K562 (cell line): ENCODE results near the gene TMEM164. TPM values are rescaled to one million over a fixed set of nuclear protein-coding genes. Genes with fewer than 3 reads are reported as not detected.

ENCODE experiments used
- ATAC-seq: fragments of 200-7000 bp; cut with Tn5 transposase; 3 replicates; pipeline ENCODE4 v1.9.1; 2020; ENCODE audit warnings: moderate library complexity
- BruUV-seq: library from RNA; stranded (reverse); fragments of 400-500 nt; replicated peaks from 2 replicates; lab custom pipeline; 2021; lab: Mats Ljungman, UMichigan
- CTCF ChIA-PET: fragments of 300-600 bp; formaldehyde crosslinking; extraction: SDS; loops from one replicate; lab custom pipeline; 2021; ENCODE audit warnings: low intra/inter-chr PET ratio; lab: Yijun Ruan, JAX
- POLR2A ChIA-PET: fragments of 300-600, 350-650 bp; sonication (Branson Sonifier 250); formaldehyde crosslinking; extraction: SDS; loops from one replicate; lab custom pipeline; 2021; ENCODE audit warnings: antibody characterized with exemption, inconsistent platforms; lab: Yijun Ruan, JAX
- DNase-seq, 4 experiments: peaks; one replicate each; pipeline versions ENCODE4 v3.0.0 to v3.0.0-alpha.2; 2011 to 2018; ENCODE audit warnings: low spot score in 3 of 4, mixed read lengths in 3 of 4; ENCODE audit errors: extremely low read depth in 1 of 4
- FAIRE-seq: peaks from 2 replicates; lab custom pipeline; 2011; peaks lifted over from hg19 to GRCh38; lab: Jason Lieb, UNC
- H2AFZ ChIP-seq: 2 replicates; pipeline ENCODE4 v1.6.0; 2011; ENCODE audit warnings: low read depth, low read length, control low read depth, inconsistent platforms
- H3K27ac ChIP-seq: fragments of 200-600 bp; 3 replicates; pipeline ENCODE4 v1.8.0; 2011; ENCODE audit warnings: low read depth, mild to moderate bottlenecking, control low read depth, inconsistent platforms, low read length, moderate library complexity, mixed read lengths; ENCODE audit errors: extremely low read depth
- H3K27me3 ChIP-seq, 2 experiments: fragments of 300-600 bp in 1 of 2; 2 replicates in 1 of 2; 3 replicates in 1 of 2; pipeline versions ENCODE4 v1.6.0 to v1.8.0; 2011; ENCODE audit warnings: inconsistent platforms in 2 of 2, low read length in 2 of 2, mild to moderate bottlenecking in 1 of 2, mixed read lengths in 1 of 2, moderate library complexity in 1 of 2; ENCODE audit not compliant: control insufficient read depth in 2 of 2, insufficient read depth in 2 of 2
- H3K36me3 ChIP-seq: fragments of 300-600 bp; 3 replicates; pipeline ENCODE4 v1.8.0; 2011; ENCODE audit warnings: mild to moderate bottlenecking, low read length, inconsistent platforms; ENCODE audit not compliant: control insufficient read depth, insufficient read depth
- H3K4me1 ChIP-seq, 2 experiments: fragments of 200-600 bp in 1 of 2; replicated peaks in 1 of 2; 2 replicates in 1 of 2; 3 replicates in 1 of 2; pipeline versions ENCODE4 v1.5.1 to v1.8.0; 2011; ENCODE audit warnings: inconsistent platforms in 2 of 2, low read length in 2 of 2, mild to moderate bottlenecking in 1 of 2, mixed read lengths in 1 of 2, moderate library complexity in 1 of 2; ENCODE audit not compliant: control insufficient read depth in 2 of 2, insufficient read depth in 2 of 2
- H3K4me2 ChIP-seq: 2 replicates; pipeline ENCODE4 v1.6.1; 2011; ENCODE audit warnings: low read length, control low read depth, inconsistent platforms, mixed read lengths; ENCODE audit not compliant: insufficient read depth
- H3K4me3 ChIP-seq: fragments of 200-600 bp; sonication (generic), shearing (Covaris generic); 2 replicates; pipeline ENCODE4 v1.5.1; 2016; ENCODE audit warnings: control low read depth, inconsistent platforms
- H3K79me2 ChIP-seq: fragments of 200-600 bp; 3 replicates; pipeline ENCODE4 v1.8.0; 2011; ENCODE audit warnings: low read length, inconsistent platforms; ENCODE audit not compliant: control insufficient read depth, insufficient read depth
- H3K9ac ChIP-seq, 2 experiments: 2 replicates each; pipeline versions ENCODE4 v1.6.0 to v1.6.1; 2011; ENCODE audit warnings: low read depth in 2 of 2, low read length in 2 of 2, control low read depth in 1 of 2, inconsistent platforms in 1 of 2, mild to moderate bottlenecking in 1 of 2, mixed read lengths in 1 of 2; ENCODE audit not compliant: insufficient read depth in 1 of 2
- H3K9me1 ChIP-seq: one replicate; pipeline ENCODE4 v1.6.0; 2011; ENCODE audit warnings: inconsistent platforms, mild to moderate bottlenecking, low read length, moderate library complexity; ENCODE audit not compliant: control insufficient read depth, insufficient read depth
- H3K9me3 ChIP-seq: replicated peaks from 2 replicates; pipeline ENCODE4 v1.5.1; 2011; ENCODE audit warnings: low read depth, low read length, inconsistent platforms; ENCODE audit not compliant: control insufficient read depth, insufficient read depth
- H4K20me1 ChIP-seq: replicated peaks from 2 replicates; pipeline ENCODE4 v1.6.1; 2011; ENCODE audit warnings: low read length, inconsistent platforms, mixed read lengths; ENCODE audit not compliant: control insufficient read depth, insufficient read depth
- BMI1 ChIP-seq: fragments of 150-350 bp; IDR thresholded peaks from 2 replicates; pipeline ENCODE4 v1.6.1; 2014; ENCODE audit warnings: low read length
- CBFB ChIP-seq: sonication (generic); formaldehyde crosslinking; IDR thresholded peaks from 2 replicates; pipeline ENCODE4 v1.4.0; 2020; ENCODE audit warnings: mild to moderate bottlenecking, missing genetic modification reagents
- CGGBP1 ChIP-seq: fragments of 250-450 bp; sonication (Bioruptor Pico); IDR thresholded peaks from 2 replicates; pipeline ENCODE4 v1.9.0; 2021; ENCODE audit warnings: mild to moderate bottlenecking
- DIDO1 ChIP-seq: fragments of 450-650 bp; IDR thresholded peaks from 2 replicates; pipeline ENCODE4 v1.6.1; 2016; ENCODE audit warnings: low read depth, missing biosample characterization, missing genetic modification characterization
- HEY1 ChIP-seq: fragments of 250-450 bp; sonication (Bioruptor Pico); IDR thresholded peaks from 2 replicates; pipeline ENCODE4 v1.5.0; 2020; ENCODE audit warnings: mild to moderate bottlenecking, moderate library complexity, borderline replicate concordance
- PBX2 ChIP-seq, 2 experiments: IDR thresholded peaks in 1 of 2; conservative IDR thresholded peaks in 1 of 2; 2 replicates each; pipeline ENCODE4 v1.6.1; 2016; ENCODE audit warnings: low read depth in 2 of 2, mild to moderate bottlenecking in 1 of 2, missing compliant biosample characterization in 1 of 2, missing genetic modification characterization in 1 of 2, moderate library complexity in 1 of 2
- POLR2G ChIP-seq: fragments of 200-400 bp; formaldehyde crosslinking; IDR thresholded peaks from 2 replicates; pipeline ENCODE4 v1.6.1; 2017; ENCODE audit warnings: low read depth, mild to moderate bottlenecking, antibody characterized with exemption, low read length, moderate library complexity
- ZBTB8A ChIP-seq: fragments of 450-650 bp; IDR thresholded peaks from 2 replicates; pipeline ENCODE4 v1.6.1; 2018; ENCODE audit warnings: mild to moderate bottlenecking, moderate library complexity; ENCODE audit not compliant: partially characterized antibody
- ZEB2 ChIP-seq: fragments of 450-650 bp; IDR thresholded peaks from 2 replicates; pipeline ENCODE4 v1.6.1; 2016
- ZNF408 ChIP-seq: fragments of 250-450 bp; sonication (Bioruptor Pico); IDR thresholded peaks from 2 replicates; pipeline ENCODE4 v1.4.0; 2020; ENCODE audit warnings: low read depth, mild to moderate bottlenecking, moderate library complexity
- ZNF57 ChIP-seq: fragments of 450-650 bp; formaldehyde crosslinking; IDR thresholded peaks from 2 replicates; pipeline ENCODE4 v1.4.0; 2020; ENCODE audit warnings: mild to moderate bottlenecking, moderate library complexity
- ZNF76 ChIP-seq: fragments of 250-450 bp; sonication (Bioruptor Pico); IDR thresholded peaks from 2 replicates; pipeline ENCODE4 v1.4.0; 2020; ENCODE audit warnings: mild to moderate bottlenecking, moderate library complexity, borderline replicate concordance
- ZZZ3 ChIP-seq: fragments of 450-650 bp; IDR thresholded peaks from 2 replicates; pipeline ENCODE4 v1.6.1; 2016; ENCODE audit warnings: antibody characterized with exemption, mild to moderate bottlenecking, moderate library complexity
- WGBS: fragments of 100-300 bp; shearing (Covaris generic); methylation state at CpG from one replicate; pipeline ENCODE4 v1.1.6; 2016; ENCODE audit warnings: low coverage, mixed read lengths; ENCODE audit not compliant: insufficient coverage; ENCODE audit errors: missing lambda C conversion rate; 5-methylcytosine and 5-hydroxymethylcytosine counted together
- in situ Hi-C: fragments of 300-500 bp; cut with MboI; formaldehyde crosslinking; loops from 4 replicates; pipeline ENCODE4 v1.15.0; 2018; ENCODE audit warnings: inconsistent platforms, mixed read lengths
- intact Hi-C: fragments of 100-400 bp; cut with micrococcal nuclease; formaldehyde crosslinking; loops from 2 replicates; pipeline ENCODE4 v1.14.2; 2022
- polyA plus RNA-seq, 8 experiments: library from polyadenylated mRNA; depleted of rRNA in 4 of 8; stranded (reverse) in 5 of 8; unstranded in 3 of 8; fragments of >200 nt; fragmentation: Nextera tagmentation in 2 of 8; fragmentation: Illumina TruSeq in 1 of 8; extraction: Ambion mirVana in 2 of 8; extraction: Trizol in 1 of 8; gene quantifications; 2 replicates each; pipeline versions ENCODE4 v1.2.1 to v1.2.3, GENCODE V29; 2011 to 2014; ENCODE audit warnings: inconsistent platforms in 1 of 8, missing spikeins in 1 of 8
- total RNA-seq, 7 experiments: library from RNA; depleted of rRNA in 6 of 7; stranded (reverse); fragments of >200 nt in 6 of 7; fragmentation: Illumina TruSeq in 2 of 7; extraction: Trizol in 2 of 7; gene quantifications; 2 replicates each; pipeline versions ENCODE4 v1.2.1 to v1.2.3, GENCODE V29; 2011 to 2021; ENCODE audit warnings: low replicate concordance in 1 of 7
- TF ChIP-seq, protein P1 (sequence below): IDR thresholded peaks from 2 replicates; pipeline ENCODE4 v1.6.1; 2011; ENCODE audit warnings: borderline replicate concordance, low read depth, mild to moderate bottlenecking, moderate library complexity, low read length; ENCODE audit not compliant: insufficient read depth, poor library complexity, severe bottlenecking
- TF ChIP-seq, protein P2 (sequence below): fragments of 200-800 bp; sonication (Bioruptor generic); IDR thresholded peaks from 2 replicates; pipeline ENCODE4 v1.6.1; 2017; ENCODE audit warnings: missing genetic modification characterization, missing compliant biosample characterization

TMEM164 gene
- total and polyA plus RNA-seq, 9 of the 15 experiments (the other 6 are each of a cell fraction or from before 2014, with no cell fraction given): 2.4 to 57.3 (median 23.1) TPM

GRCh38 chrX:110159235-110159634, 156.3 kb downstream of the TMEM164 start:
- ChIA-PET CTCF (interaction anchor here (1.2 to 3.2 kb wide), 2 partner anchors 250 to 258 kb away, joined by 3 to 39 read pairs; no protein-coding TSS in a partner anchor), POLR2A (interaction anchor here (1.0 to 2.0 kb wide), 4 partner anchors 158 to 253 kb away, joined by 3 to 8 read pairs (median 4); no protein-coding TSS in a partner anchor)
- WGBS: 20% methylated on average over 7 of the region's 7 CpGs
- Histone ChIP-seq H2AFZ (no peak overlapping the region), H3K9me1 (no peaks in the 10 kb centered on the region), H3K9ac (no peak overlapping the region), H3K4me1 (peaks cover 7 to 30% of the 10 kb centered on the region in 2 experiments; a peak in 3 of 5 replicates), H3K27me3 (no peaks in the 10 kb centered on the region), H3K27ac (no peak overlapping the region), H3K4me3 (no peak overlapping the region), H4K20me1 (no peaks in the 10 kb centered on the region; the same call in 1 of the 2 replicates), H3K9me3 (no peaks in the 10 kb centered on the region), H3K36me3 (peaks cover 33% of the 10 kb centered on the region; the same call in 2 of the 3 replicates), H3K79me2 (peaks cover 21% of the 10 kb centered on the region; the same call in 2 of the 3 replicates), H3K4me2 (peak overlapping the region; percentile 40)
- ATAC-seq: peak; percentile 78
- peak; percentile 58 to 68 (median 60) for DNase-seq
- no TSS peak for BruUV-seq
- intact Hi-C loops (loop anchor here (10.0 kb wide), 2 partner anchors 674 to 686 kb away; partner anchors contain the start of gene GUCY2F), in situ Hi-C loops (loop anchor here (25.0 kb wide), 2 partner anchors 503 to 703 kb away; no protein-coding TSS in a partner anchor)
- peak; percentile 81 for FAIRE-seq
- TF ChIP-seq ZEB2 (peak; percentile 72), ZZZ3 (no peak), ZNF57 (CRISPR knock-in tag) (no peak), CBFB (CRISPR knock-in tag) (peak; percentile 79), ZNF408 (no peak), ZNF76 (no peak), POLR2G (no peak), ZBTB8A (no peak), CGGBP1 (no peak), PBX2 (CRISPR knock-in tag; IDR thresholded peaks at IDR 0.05; ENCODE audit: low read depth) (no peak), PBX2 (tag; conservative IDR thresholded peaks at IDR 0.05; ENCODE audit: low read depth) (peak; percentile 46), BMI1 (no peak), HEY1 (CRISPR knock-in tag) (no peak), DIDO1 (tag) (no peak)
- TF ChIP-seq, protein P1, sequence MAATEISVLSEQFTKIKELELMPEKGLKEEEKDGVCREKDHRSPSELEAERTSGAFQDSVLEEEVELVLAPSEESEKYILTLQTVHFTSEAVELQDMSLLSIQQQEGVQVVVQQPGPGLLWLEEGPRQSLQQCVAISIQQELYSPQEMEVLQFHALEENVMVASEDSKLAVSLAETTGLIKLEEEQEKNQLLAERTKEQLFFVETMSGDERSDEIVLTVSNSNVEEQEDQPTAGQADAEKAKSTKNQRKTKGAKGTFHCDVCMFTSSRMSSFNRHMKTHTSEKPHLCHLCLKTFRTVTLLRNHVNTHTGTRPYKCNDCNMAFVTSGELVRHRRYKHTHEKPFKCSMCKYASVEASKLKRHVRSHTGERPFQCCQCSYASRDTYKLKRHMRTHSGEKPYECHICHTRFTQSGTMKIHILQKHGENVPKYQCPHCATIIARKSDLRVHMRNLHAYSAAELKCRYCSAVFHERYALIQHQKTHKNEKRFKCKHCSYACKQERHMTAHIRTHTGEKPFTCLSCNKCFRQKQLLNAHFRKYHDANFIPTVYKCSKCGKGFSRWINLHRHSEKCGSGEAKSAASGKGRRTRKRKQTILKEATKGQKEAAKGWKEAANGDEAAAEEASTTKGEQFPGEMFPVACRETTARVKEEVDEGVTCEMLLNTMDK: no peak
- TF ChIP-seq, protein P2, sequence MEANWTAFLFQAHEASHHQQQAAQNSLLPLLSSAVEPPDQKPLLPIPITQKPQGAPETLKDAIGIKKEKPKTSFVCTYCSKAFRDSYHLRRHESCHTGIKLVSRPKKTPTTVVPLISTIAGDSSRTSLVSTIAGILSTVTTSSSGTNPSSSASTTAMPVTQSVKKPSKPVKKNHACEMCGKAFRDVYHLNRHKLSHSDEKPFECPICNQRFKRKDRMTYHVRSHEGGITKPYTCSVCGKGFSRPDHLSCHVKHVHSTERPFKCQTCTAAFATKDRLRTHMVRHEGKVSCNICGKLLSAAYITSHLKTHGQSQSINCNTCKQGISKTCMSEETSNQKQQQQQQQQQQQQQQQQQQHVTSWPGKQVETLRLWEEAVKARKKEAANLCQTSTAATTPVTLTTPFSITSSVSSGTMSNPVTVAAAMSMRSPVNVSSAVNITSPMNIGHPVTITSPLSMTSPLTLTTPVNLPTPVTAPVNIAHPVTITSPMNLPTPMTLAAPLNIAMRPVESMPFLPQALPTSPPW (CRISPR knock-in tag): no peak
